HEK293T (cell line): ENCODE measurements around the gene CUEDC1.

Source experiments
- CTCF ChIA-PET: fragments of 350-600 bp; formaldehyde crosslinking; extraction: SDS; loops from one replicate; lab custom pipeline; 2021; ENCODE audit warnings: antibody characterized with exemption, inconsistent platforms; lab: Yijun Ruan, JAX
- POLR2A ChIA-PET: fragments of 350-600 bp; formaldehyde crosslinking; extraction: SDS; loops from one replicate; lab custom pipeline; 2020; ENCODE audit warnings: antibody characterized with exemption, inconsistent platforms; lab: Yijun Ruan, JAX
- DNase-seq: peaks from one replicate; pipeline ENCODE4 v3.0.0; 2012; ENCODE audit warnings: mixed read lengths; ENCODE audit errors: extremely low spot score
- ARNT ChIP-seq: fragments of 450-650 bp; IDR thresholded peaks from 2 replicates; pipeline ENCODE4 v1.6.1; 2017; ENCODE audit warnings: mild to moderate bottlenecking
- BHLHE40 ChIP-seq: fragments of 450-650 bp; IDR thresholded peaks from 2 replicates; pipeline ENCODE4 v1.6.1; 2016; ENCODE audit warnings: mild to moderate bottlenecking, moderate library complexity, borderline replicate concordance
- CTBP1 ChIP-seq: fragments of 450-650 bp; IDR thresholded peaks from 2 replicates; pipeline ENCODE4 v1.6.1; 2016; ENCODE audit warnings: borderline replicate concordance
- ELF4 ChIP-seq: fragments of 450-650 bp; IDR thresholded peaks from 2 replicates; pipeline ENCODE4 v1.6.1; 2017; ENCODE audit warnings: antibody characterized with exemption
- FOXA1 ChIP-seq: fragments of 450-650 bp; IDR thresholded peaks from 2 replicates; pipeline ENCODE4 v1.6.1; 2016; ENCODE audit warnings: mild to moderate bottlenecking
- FOXK2 ChIP-seq: fragments of 450-650 bp; IDR thresholded peaks from 2 replicates; pipeline ENCODE4 v1.6.1; 2016; ENCODE audit warnings: mild to moderate bottlenecking
- FOXM1 ChIP-seq: fragments of 450-650 bp; IDR thresholded peaks from 2 replicates; pipeline ENCODE4 v1.6.1; 2017; ENCODE audit warnings: mild to moderate bottlenecking, borderline replicate concordance
- HDGF ChIP-seq: fragments of 450-650 bp; IDR thresholded peaks from 2 replicates; pipeline ENCODE4 v1.6.1; 2017; ENCODE audit warnings: antibody characterized with exemption, borderline replicate concordance
- L3MBTL2 ChIP-seq: fragments of 450-650 bp; conservative IDR thresholded peaks from 2 replicates; pipeline ENCODE4 v1.6.1; 2016; ENCODE audit warnings: mild to moderate bottlenecking
- LEF1 ChIP-seq: fragments of 450-650 bp; IDR thresholded peaks from 2 replicates; pipeline ENCODE4 v1.6.1; 2017; ENCODE audit warnings: mild to moderate bottlenecking, borderline replicate concordance
- NFRKB ChIP-seq: fragments of 450-650 bp; IDR thresholded peaks from 2 replicates; pipeline ENCODE4 v1.6.1; 2016; ENCODE audit warnings: mild to moderate bottlenecking, moderate library complexity
- PKNOX1 ChIP-seq: fragments of 450-650 bp; IDR thresholded peaks from 2 replicates; pipeline ENCODE4 v1.6.1; 2016
- SP1 ChIP-seq: fragments of 450-650 bp; IDR thresholded peaks from 2 replicates; pipeline ENCODE4 v1.6.1; 2017
- SUZ12 ChIP-seq: fragments of 450-650 bp; IDR thresholded peaks from 2 replicates; pipeline ENCODE4 v1.6.1; 2016; ENCODE audit warnings: mild to moderate bottlenecking
- TARDBP ChIP-seq: fragments of 450-650 bp; IDR thresholded peaks from 2 replicates; pipeline ENCODE4 v1.6.1; 2016
- ZNF384 ChIP-seq: fragments of 450-650 bp; IDR thresholded peaks from 2 replicates; pipeline ENCODE4 v1.6.1; 2016

The CUEDC1 gene

GRCh38 chr17:57972151-57972550 is 16.9 kb upstream of the CUEDC1 start:
- ChIA-PET POLR2A (no interaction called here), CTCF (interaction anchor here (0.7 kb wide), 1 partner anchor 15 kb away, joined by 6 read pairs; no protein-coding TSS in a partner anchor)
- TF ChIP-seq FOXA1, result no peak
- no peak for TF ChIP-seq FOXM1
- no peak for TF ChIP-seq L3MBTL2
- no peak for TF ChIP-seq PKNOX1
- DNase-seq, result no peak

GRCh38 chr17:57971572-57971971 is 16.4 kb upstream of the CUEDC1 start:
- ChIA-PET CTCF (interaction anchor here (0.7 kb wide), 1 partner anchor 14 kb away, joined by 6 read pairs; no protein-coding TSS in a partner anchor), POLR2A (no interaction called here)
- no peak for TF ChIP-seq ARNT
- no peak for TF ChIP-seq HDGF
- TF ChIP-seq BHLHE40, result no peak
- TF ChIP-seq FOXK2, result no peak
- no peak for TF ChIP-seq ELF4
- TF ChIP-seq FOXM1, result no peak
- TF ChIP-seq SUZ12, result no peak
- TF ChIP-seq LEF1, result no peak
- TF ChIP-seq TARDBP, result no peak
- no peak for TF ChIP-seq SP1
- TF ChIP-seq CTBP1, result no peak
- no peak for TF ChIP-seq L3MBTL2
- TF ChIP-seq ZNF384, result no peak
- TF ChIP-seq NFRKB, result no peak
- no peak for TF ChIP-seq PKNOX1
- TF ChIP-seq FOXA1, result no peak
- no peak for DNase-seq

GRCh38 chr17:57970710-57971109 is 15.5 kb upstream of the CUEDC1 start:
- no peak for TF ChIP-seq LEF1
- no peak for TF ChIP-seq SUZ12
- no peak for TF ChIP-seq SP1
- no peak for TF ChIP-seq NFRKB
- TF ChIP-seq TARDBP, result no peak
- TF ChIP-seq HDGF, result no peak
- no peak for TF ChIP-seq ELF4
- no peak for TF ChIP-seq ZNF384
- TF ChIP-seq PKNOX1, result no peak
- CTCF ChIA-PET, result no interaction called here
- no peak for DNase-seq
- POLR2A ChIA-PET, result no interaction called here

- ChIA-PET POLR2A (no interaction called here), CTCF (interaction anchor here (0.8 to 1.1 kb wide), 2 partner anchors 183 to 204 kb away, joined by 3 read pairs; no protein-coding TSS in a partner anchor)
- no peak for DNase-seq
- TF ChIP-seq L3MBTL2, result no peak
- no peak for TF ChIP-seq TARDBP
- no peak for TF ChIP-seq HDGF
- TF ChIP-seq NFRKB, result no peak
- no peak for TF ChIP-seq ARNT
- TF ChIP-seq FOXM1, result no peak
- no peak for TF ChIP-seq FOXK2
- TF ChIP-seq FOXA1, result no peak
- TF ChIP-seq SP1, result no peak
- no peak for TF ChIP-seq PKNOX1
- no peak for TF ChIP-seq ELF4
- no peak for TF ChIP-seq CTBP1
- TF ChIP-seq BHLHE40, result no peak
- no peak for TF ChIP-seq LEF1
- TF ChIP-seq ZNF384, result no peak
These were observed 13.2 kb upstream of the CUEDC1 start for GRCh38 chr17:57968456-57968855.

GRCh38 chr17:57966875-57967274 is 11.7 kb upstream of the CUEDC1 start:
- CTCF ChIA-PET, result interaction anchor here (1.0 kb wide), 1 partner anchor 14 kb away, joined by 3 read pairs; no protein-coding TSS in a partner anchor
- POLR2A ChIA-PET, result interaction anchor here (1.1 to 1.8 kb wide), 2 partner anchors 12 to 41 kb away, joined by 3 to 7 read pairs; partner anchors contain the start of gene CUEDC1
- no peak for DNase-seq
- TF ChIP-seq ELF4, result no peak
- TF ChIP-seq NFRKB, result no peak

GRCh38 chr17:57966246-57966645 is 11.0 kb upstream of the CUEDC1 start:
- POLR2A ChIA-PET, result interaction anchor here (1.1 to 1.8 kb wide), 3 partner anchors 10 to 41 kb away, joined by 3 to 7 read pairs (median 3); partner anchors contain the start of gene CUEDC1
- no peak for DNase-seq
- TF ChIP-seq ZNF384, result no peak
- no peak for TF ChIP-seq ELF4
- no peak for TF ChIP-seq SUZ12
- no peak for TF ChIP-seq SP1
- TF ChIP-seq FOXA1, result no peak
- no peak for TF ChIP-seq HDGF
- TF ChIP-seq CTBP1, result no peak
- no peak for TF ChIP-seq FOXK2
- no peak for TF ChIP-seq PKNOX1
- no peak for TF ChIP-seq TARDBP
- no peak for TF ChIP-seq L3MBTL2
- no peak for TF ChIP-seq ARNT
- TF ChIP-seq LEF1, result no peak
- no peak for TF ChIP-seq BHLHE40
- no peak for TF ChIP-seq FOXM1
- CTCF ChIA-PET, result interaction anchor here (1.0 kb wide), 1 partner anchor 14 kb away, joined by 3 read pairs; no protein-coding TSS in a partner anchor
